ENCODE data around the gene DIP2A.

- TF ChIP-seq CTCF (IDR thresholded peaks at IDR 0.05) (no peak), POLR2A (IDR thresholded peaks at IDR 0.05) (no peak)
These were observed 160.2 kb downstream of the DIP2A start for GRCh38 chr21:46618738-46619379.
